HepG2 (cell line): ENCODE measurements around the gene NEK5. TPM values are rescaled to one million over a fixed set of nuclear protein-coding genes. Genes with fewer than 3 reads are reported as not detected.

Source experiments
- CENPT ChIP-seq: sonication (generic); formaldehyde crosslinking; IDR thresholded peaks from 2 replicates; pipeline ENCODE4 v1.8.0; 2022; ENCODE audit warnings: low read depth, mild to moderate bottlenecking, moderate library complexity, missing genetic modification reagents
- CSRNP2 ChIP-seq: sonication (generic); formaldehyde crosslinking; conservative IDR thresholded peaks from 2 replicates; pipeline ENCODE4 v1.8.0; 2022; ENCODE audit warnings: low read depth, missing genetic modification reagents
- FOXP1 ChIP-seq, 2 experiments: fragments of 450-650 bp in 1 of 2; IDR thresholded peaks; 2 replicates each; pipeline ENCODE4 v1.6.1; 2017 to 2018; ENCODE audit warnings: antibody characterized with exemption in 1 of 2
- HOXA3 ChIP-seq: sonication (generic); formaldehyde crosslinking; IDR thresholded peaks from 2 replicates; pipeline ENCODE4 v1.5.0; 2020; ENCODE audit warnings: missing genetic modification reagents
- IKZF4 ChIP-seq: sonication (generic); formaldehyde crosslinking; IDR thresholded peaks from 2 replicates; pipeline ENCODE4 v1.5.1; 2020; ENCODE audit warnings: borderline replicate concordance, mild to moderate bottlenecking, low read depth, missing genetic modification reagents; ENCODE audit errors: not compliant biosample characterization
- JARID2 ChIP-seq: sonication (generic); formaldehyde crosslinking; IDR thresholded peaks from 2 replicates; pipeline ENCODE4 v1.8.1; 2023; ENCODE audit warnings: missing genetic modification reagents, inconsistent platforms; ENCODE audit not compliant: insufficient replicate concordance
- TCF7 ChIP-seq: sonication (generic); IDR thresholded peaks from 2 replicates; pipeline ENCODE4 v1.6.1; 2016; ENCODE audit warnings: antibody characterized with exemption, low read depth
- TFAP4 ChIP-seq: sonication (generic); IDR thresholded peaks from 2 replicates; pipeline ENCODE4 v1.6.1; 2016; ENCODE audit warnings: low read depth, borderline replicate concordance
- ZFX ChIP-seq: sonication (generic); formaldehyde crosslinking; IDR thresholded peaks from 2 replicates; pipeline ENCODE4 v1.4.0; 2020; ENCODE audit warnings: mild to moderate bottlenecking, low read depth, missing genetic modification reagents, moderate library complexity
- ZNF543 ChIP-seq: sonication (generic); formaldehyde crosslinking; IDR thresholded peaks from 2 replicates; pipeline ENCODE4 v1.4.0; 2020; ENCODE audit warnings: mild to moderate bottlenecking, missing genetic modification reagents
- ZNF816 ChIP-seq: sonication (generic); formaldehyde crosslinking; IDR thresholded peaks from 2 replicates; pipeline ENCODE4 v1.8.0; 2022; ENCODE audit warnings: missing genetic modification reagents, mild to moderate bottlenecking, borderline replicate concordance
- ZSCAN21 ChIP-seq: sonication (generic); formaldehyde crosslinking; IDR thresholded peaks from 2 replicates; pipeline ENCODE4 v1.8.0; 2022; ENCODE audit warnings: mild to moderate bottlenecking, missing genetic modification reagents, moderate library complexity, borderline replicate concordance
- polyA plus RNA-seq, 8 experiments: library from polyadenylated mRNA; depleted of rRNA in 3 of 8; stranded (reverse) in 7 of 8; unstranded in 1 of 8; fragments of >200 nt; fragmentation: Illumina TruSeq in 4 of 8; extraction: Trizol in 4 of 8; gene quantifications; 2 replicates each; pipeline versions ENCODE4 v1.2.1 to v1.2.3, GENCODE V29; 2011 to 2016; ENCODE audit warnings: low read depth in 4 of 8, missing spikeins in 1 of 8, mixed read lengths in 1 of 8; ENCODE audit not compliant: insufficient read depth in 1 of 8
- total RNA-seq, 5 experiments: library from RNA; depleted of rRNA; stranded (reverse); fragments of >200 nt; fragmentation: Illumina TruSeq; extraction: Trizol; gene quantifications; 2 replicates each; pipeline ENCODE4 v1.2.3, GENCODE V29; 2016; ENCODE audit warnings: low read depth in 1 of 5
- TF ChIP-seq, protein P1 (sequence below): sonication (generic); formaldehyde crosslinking; IDR thresholded peaks from 2 replicates; pipeline ENCODE4 v1.4.0; 2020; ENCODE audit warnings: missing genetic modification reagents
- TF ChIP-seq, protein P2 (sequence below): sonication (generic); formaldehyde crosslinking; IDR thresholded peaks from 2 replicates; pipeline ENCODE4 v1.5.0; 2020; ENCODE audit warnings: mild to moderate bottlenecking, missing genetic modification reagents, moderate library complexity
- TF ChIP-seq, protein P3 (sequence below), 2 experiments: sonication (generic) in 1 of 2; formaldehyde crosslinking in 1 of 2; IDR thresholded peaks; 2 replicates each; pipeline versions ENCODE4 v1.4.0 to v1.6.1; 2016 to 2020; ENCODE audit warnings: borderline replicate concordance in 1 of 2, low read depth in 1 of 2, mild to moderate bottlenecking in 1 of 2, missing genetic modification reagents in 1 of 2

Gene NEK5
- total and polyA plus RNA-seq, 2 of the 13 experiments (the other 11 are each of a cell fraction or from before 2014, with no cell fraction given), result 0.12 to 0.22 TPM

GRCh38 chr13:51998723-51999509, 130.0 kb downstream of the NEK5 start (continued):
- TF ChIP-seq ZNF816 (CRISPR knock-in tag) (no peak), IKZF4 (CRISPR knock-in tag) (no peak), JARID2 (CRISPR knock-in tag) (no peak), ZFX (peak; percentile 31; the same call in 1 of the 2 replicates), TCF7 (no peak), TFAP4 (0 out of 2 replicates have a peak, but pooled peaks have one; percentile 8), ZSCAN21 (CRISPR knock-in tag) (0 out of 2 replicates have a peak, but pooled peaks have one; percentile 28), HOXA3 (peak; percentile 19; the same call in 1 of the 2 replicates), CENPT (CRISPR knock-in tag) (no peak), FOXP1 (IDR thresholded peaks at IDR 0.05) (no peak), FOXP1 (CRISPR knock-in tag; IDR thresholded peaks at IDR 0.05) (0 out of 2 replicates have a peak, but pooled peaks have one; percentile 30), ZNF543 (CRISPR knock-in tag) (0 out of 2 replicates have a peak, but pooled peaks have one; percentile 45), CSRNP2 (CRISPR knock-in tag) (no peak)
- TF ChIP-seq, protein P1, sequence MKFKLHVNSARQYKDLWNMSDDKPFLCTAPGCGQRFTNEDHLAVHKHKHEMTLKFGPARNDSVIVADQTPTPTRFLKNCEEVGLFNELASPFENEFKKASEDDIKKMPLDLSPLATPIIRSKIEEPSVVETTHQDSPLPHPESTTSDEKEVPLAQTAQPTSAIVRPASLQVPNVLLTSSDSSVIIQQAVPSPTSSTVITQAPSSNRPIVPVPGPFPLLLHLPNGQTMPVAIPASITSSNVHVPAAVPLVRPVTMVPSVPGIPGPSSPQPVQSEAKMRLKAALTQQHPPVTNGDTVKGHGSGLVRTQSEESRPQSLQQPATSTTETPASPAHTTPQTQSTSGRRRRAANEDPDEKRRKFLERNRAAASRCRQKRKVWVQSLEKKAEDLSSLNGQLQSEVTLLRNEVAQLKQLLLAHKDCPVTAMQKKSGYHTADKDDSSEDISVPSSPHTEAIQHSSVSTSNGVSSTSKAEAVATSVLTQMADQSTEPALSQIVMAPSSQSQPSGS (CRISPR knock-in tag), result 0 out of 2 replicates have a peak, but pooled peaks have one; percentile 26
- TF ChIP-seq, protein P2, sequence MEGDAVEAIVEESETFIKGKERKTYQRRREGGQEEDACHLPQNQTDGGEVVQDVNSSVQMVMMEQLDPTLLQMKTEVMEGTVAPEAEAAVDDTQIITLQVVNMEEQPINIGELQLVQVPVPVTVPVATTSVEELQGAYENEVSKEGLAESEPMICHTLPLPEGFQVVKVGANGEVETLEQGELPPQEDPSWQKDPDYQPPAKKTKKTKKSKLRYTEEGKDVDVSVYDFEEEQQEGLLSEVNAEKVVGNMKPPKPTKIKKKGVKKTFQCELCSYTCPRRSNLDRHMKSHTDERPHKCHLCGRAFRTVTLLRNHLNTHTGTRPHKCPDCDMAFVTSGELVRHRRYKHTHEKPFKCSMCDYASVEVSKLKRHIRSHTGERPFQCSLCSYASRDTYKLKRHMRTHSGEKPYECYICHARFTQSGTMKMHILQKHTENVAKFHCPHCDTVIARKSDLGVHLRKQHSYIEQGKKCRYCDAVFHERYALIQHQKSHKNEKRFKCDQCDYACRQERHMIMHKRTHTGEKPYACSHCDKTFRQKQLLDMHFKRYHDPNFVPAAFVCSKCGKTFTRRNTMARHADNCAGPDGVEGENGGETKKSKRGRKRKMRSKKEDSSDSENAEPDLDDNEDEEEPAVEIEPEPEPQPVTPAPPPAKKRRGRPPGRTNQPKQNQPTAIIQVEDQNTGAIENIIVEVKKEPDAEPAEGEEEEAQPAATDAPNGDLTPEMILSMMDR (CRISPR knock-in tag), result peak; percentile 6; the same call in 1 of the 2 replicates
- TF ChIP-seq, protein P3, sequence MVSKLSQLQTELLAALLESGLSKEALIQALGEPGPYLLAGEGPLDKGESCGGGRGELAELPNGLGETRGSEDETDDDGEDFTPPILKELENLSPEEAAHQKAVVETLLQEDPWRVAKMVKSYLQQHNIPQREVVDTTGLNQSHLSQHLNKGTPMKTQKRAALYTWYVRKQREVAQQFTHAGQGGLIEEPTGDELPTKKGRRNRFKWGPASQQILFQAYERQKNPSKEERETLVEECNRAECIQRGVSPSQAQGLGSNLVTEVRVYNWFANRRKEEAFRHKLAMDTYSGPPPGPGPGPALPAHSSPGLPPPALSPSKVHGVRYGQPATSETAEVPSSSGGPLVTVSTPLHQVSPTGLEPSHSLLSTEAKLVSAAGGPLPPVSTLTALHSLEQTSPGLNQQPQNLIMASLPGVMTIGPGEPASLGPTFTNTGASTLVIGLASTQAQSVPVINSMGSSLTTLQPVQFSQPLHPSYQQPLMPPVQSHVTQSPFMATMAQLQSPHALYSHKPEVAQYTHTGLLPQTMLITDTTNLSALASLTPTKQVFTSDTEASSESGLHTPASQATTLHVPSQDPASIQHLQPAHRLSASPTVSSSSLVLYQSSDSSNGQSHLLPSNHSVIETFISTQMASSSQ (IDR thresholded peaks at IDR 0.05; ENCODE audit: low read depth), result no peak
- TF ChIP-seq, protein P3 (CRISPR knock-in tag; IDR thresholded peaks at IDR 0.05; ENCODE audit: borderline replicate concordance), result 0 out of 2 replicates have a peak, but pooled peaks have one; percentile 30
